ENCODE measurements around the gene CD164L2.
"Not testable (repeated sequence)": the region's sequence is repeated elsewhere in the genome, so short reads cannot be mapped to it uniquely, and the experiment has no call there.

Gene CD164L2

GRCh38 chr1:27383039-27383605, at the start of gene CD164L2:
Gene CD164L2, minus strand, starts transcription at chr1:27383333. Its CDS starts 94 bp downstream, at chr1:27383239.
- FAIRE-seq (no peak), DNase-seq (ENCODE audit: insufficient read length, low spot score) (no peak)

GRCh38 chr1:27432725-27433124, 49.6 kb upstream of the CD164L2 start:
- not testable (repeated sequence) for DNase-seq (ENCODE audit: insufficient read length, low spot score); FAIRE-seq

- FAIRE-seq = no peak
Observed at GRCh38 chr1:27431601-27431940, 48.4 kb upstream of the CD164L2 start.

GRCh38 chr1:27430903-27431600, 47.9 kb upstream of the CD164L2 start:
- FAIRE-seq (peak; percentile 54), DNase-seq (ENCODE audit: insufficient read length, low spot score) (no peak)

More at GRCh38 chr1:27431601-27431940, 48.4 kb upstream of the CD164L2 start:
- no peak for DNase-seq (ENCODE audit: insufficient read length, low spot score)

- FAIRE-seq (peak; percentile 33), DNase-seq (ENCODE audit: insufficient read length, low spot score) (no peak)
Observed at GRCh38 chr1:27429029-27429425, 45.9 kb upstream of the CD164L2 start.

- DNase-seq (ENCODE audit: insufficient read length, low spot score) = no peak
- FAIRE-seq = no peak
Observed at GRCh38 chr1:27428316-27429028, 45.3 kb upstream of the CD164L2 start.

GRCh38 chr1:27427816-27428315, 44.7 kb upstream of the CD164L2 start:
- DNase-seq (ENCODE audit: insufficient read length, low spot score) (no peak), FAIRE-seq (no peak)

- DNase-seq (ENCODE audit: insufficient read length, low spot score) (no peak), FAIRE-seq (no peak)
Observed at GRCh38 chr1:27427329-27427728, 44.2 kb upstream of the CD164L2 start.

- DNase-seq (ENCODE audit: insufficient read length, low spot score) (no peak), FAIRE-seq (no peak)
Observed at GRCh38 chr1:27423709-27424108, 40.6 kb upstream of the CD164L2 start.

- no peak for DNase-seq (ENCODE audit: insufficient read length, low spot score)
- FAIRE-seq = peak; percentile 82
Observed at GRCh38 chr1:27418326-27419185, 35.4 kb upstream of the CD164L2 start.

- FAIRE-seq (peak; percentile 11), DNase-seq (ENCODE audit: insufficient read length, low spot score) (no peak)
Observed at GRCh38 chr1:27417713-27418112, 34.6 kb upstream of the CD164L2 start.

GRCh38 chr1:27416387-27417111, 33.4 kb upstream of the CD164L2 start:
- FAIRE-seq (peak; percentile 78), DNase-seq (ENCODE audit: insufficient read length, low spot score) (no peak)

- DNase-seq (ENCODE audit: insufficient read length, low spot score) = no peak
- FAIRE-seq = no peak
Observed at GRCh38 chr1:27414091-27414490, 31.0 kb upstream of the CD164L2 start.

- FAIRE-seq (no peak), DNase-seq (ENCODE audit: insufficient read length, low spot score) (no peak)
Observed at GRCh38 chr1:27413004-27413403, 29.9 kb upstream of the CD164L2 start.

GRCh38 chr1:27412502-27412901, 29.4 kb upstream of the CD164L2 start:
- DNase-seq (ENCODE audit: insufficient read length, low spot score) = no peak
- FAIRE-seq = no peak

- DNase-seq (ENCODE audit: insufficient read length, low spot score) (no peak), FAIRE-seq (no peak)
Observed at GRCh38 chr1:27410709-27411108, 27.6 kb upstream of the CD164L2 start.

GRCh38 chr1:27409669-27410068, 26.5 kb upstream of the CD164L2 start:
- DNase-seq (ENCODE audit: insufficient read length, low spot score) (no peak), FAIRE-seq (no peak)

GRCh38 chr1:27408151-27408550, 25.0 kb upstream of the CD164L2 start:
- DNase-seq (ENCODE audit: insufficient read length, low spot score) = no peak
- no peak for FAIRE-seq

GRCh38 chr1:27406791-27407190, 23.7 kb upstream of the CD164L2 start:
- FAIRE-seq; DNase-seq (ENCODE audit: insufficient read length, low spot score): not testable (repeated sequence)

- DNase-seq (ENCODE audit: insufficient read length, low spot score) (no peak), FAIRE-seq (no peak)
Observed at GRCh38 chr1:27406362-27406680, 23.2 kb upstream of the CD164L2 start.

Measured in GM19239 (cell line).